Neuronal stem cell (in vitro differentiated cells): Measurements from ENCODE around the gene UBB.
"Not testable (repeated sequence)": the region's sequence is repeated elsewhere in the genome, so short reads cannot be mapped to it uniquely, and the experiment has no call there.

Experiments
- DNase-seq: peaks from one replicate; pipeline ENCODE4 v3.0.0-alpha.2; 2013; ENCODE audit warnings: low spot score
- H2AFZ ChIP-seq: one replicate; pipeline ENCODE4 v1.6.1; 2013; ENCODE audit warnings: mild to moderate bottlenecking, low read length, inconsistent platforms
- H2AK5ac ChIP-seq: 2 replicates; pipeline ENCODE4 v1.6.1; 2013; ENCODE audit warnings: low read depth, mild to moderate bottlenecking, inconsistent platforms, low read length, moderate library complexity, mixed read lengths
- H2BK120ac ChIP-seq: 2 replicates; pipeline ENCODE4 v1.6.1; 2013; ENCODE audit warnings: low read depth, mild to moderate bottlenecking, inconsistent platforms, low read length, moderate library complexity, mixed read lengths
- H2BK12ac ChIP-seq: one replicate; pipeline ENCODE4 v1.6.1; 2013; ENCODE audit warnings: low read length, inconsistent platforms
- H2BK15ac ChIP-seq: 2 replicates; pipeline ENCODE4 v1.6.1; 2013; ENCODE audit warnings: mild to moderate bottlenecking, low read length, inconsistent platforms, mixed read lengths
- H2BK5ac ChIP-seq: one replicate; pipeline ENCODE4 v1.6.1; 2013; ENCODE audit warnings: inconsistent platforms, mild to moderate bottlenecking, low read length, moderate library complexity
- H3K14ac ChIP-seq: one replicate; pipeline ENCODE4 v1.6.1; 2013; ENCODE audit warnings: low read length, inconsistent platforms
- H3K18ac ChIP-seq: 2 replicates; pipeline ENCODE4 v1.6.1; 2013; ENCODE audit warnings: low read length, inconsistent platforms
- H3K23ac ChIP-seq: 2 replicates; pipeline ENCODE4 v1.6.1; 2013; ENCODE audit warnings: low read depth, mild to moderate bottlenecking, mixed read lengths, low read length, inconsistent platforms; ENCODE audit not compliant: poor library complexity
- H3K27ac ChIP-seq: replicated peaks from 3 replicates; pipeline ENCODE4 v1.5.1; 2013; ENCODE audit warnings: low read length, inconsistent platforms
- H3K27me3 ChIP-seq, 3 experiments: 2 replicates each; pipeline ENCODE4 v1.6.1; 2013; ENCODE audit warnings: low read length in 3 of 3, mild to moderate bottlenecking in 2 of 3, inconsistent platforms in 1 of 3, low read depth in 1 of 3, mixed read lengths in 1 of 3, moderate library complexity in 1 of 3; ENCODE audit not compliant: control insufficient read depth in 3 of 3, insufficient read depth in 3 of 3
- H3K36me3 ChIP-seq, 2 donors: replicated peaks in 1 of 2; 2 replicates each; pipeline ENCODE4 v1.6.1; 2013; ENCODE audit warnings: low read length in 2 of 2; ENCODE audit not compliant: control insufficient read depth in 2 of 2, insufficient read depth in 2 of 2
- H3K4ac ChIP-seq: 2 replicates; pipeline ENCODE4 v1.6.1; 2013; ENCODE audit warnings: inconsistent platforms, mild to moderate bottlenecking, low read length, moderate library complexity
- H3K4me1 ChIP-seq, 2 donors: 1 replicate in 1 of 2; 2 replicates in 1 of 2; pipeline ENCODE4 v1.6.1; 2013; ENCODE audit warnings: low read length in 2 of 2, low read depth in 1 of 2; ENCODE audit not compliant: control insufficient read depth in 2 of 2, insufficient read depth in 1 of 2
- H3K4me2 ChIP-seq: one replicate; pipeline ENCODE4 v1.6.1; 2013; ENCODE audit warnings: mild to moderate bottlenecking, low read length, inconsistent platforms; ENCODE audit not compliant: insufficient read depth, poor library complexity, severe bottlenecking
- H3K4me3 ChIP-seq, 2 donors: 2 replicates each; pipeline ENCODE4 v1.5.1; 2013; ENCODE audit warnings: low read length in 2 of 2, mild to moderate bottlenecking in 2 of 2, inconsistent platforms in 1 of 2, moderate library complexity in 1 of 2
- H3K79me1 ChIP-seq: one replicate; pipeline ENCODE4 v1.6.1; 2013; ENCODE audit warnings: low read depth, mild to moderate bottlenecking, inconsistent platforms, low read length, moderate library complexity
- H3K9ac ChIP-seq: one replicate; pipeline ENCODE4 v1.6.1; 2013; ENCODE audit warnings: mild to moderate bottlenecking, low read depth, low read length, inconsistent platforms; ENCODE audit not compliant: poor library complexity
- H3K9me3 ChIP-seq, 2 donors: replicated peaks in 1 of 2; 2 replicates each; pipeline versions ENCODE3 to v1.6.1; 2013; ENCODE audit warnings: low read length in 2 of 2, mild to moderate bottlenecking in 2 of 2, inconsistent platforms in 1 of 2, low read depth in 1 of 2, mixed read lengths in 1 of 2, moderate library complexity in 1 of 2; ENCODE audit not compliant: control insufficient read depth in 2 of 2, insufficient read depth in 1 of 2
- H4K8ac ChIP-seq: one replicate; pipeline ENCODE4 v1.6.1; 2013; ENCODE audit warnings: low read depth, mild to moderate bottlenecking, inconsistent platforms, low read length, moderate library complexity
- H4K91ac ChIP-seq: one replicate; pipeline ENCODE4 v1.6.1; 2013; ENCODE audit warnings: low read length, low read depth, mild to moderate bottlenecking, inconsistent platforms; ENCODE audit not compliant: poor library complexity
- WGBS, 2 donors: extraction: QIAGEN DNeasy Blood & Tissue Kit; methylation state at CpG; one replicate each; pipeline ENCODE4 v1.1.7; 2013; ENCODE audit warnings: missing lambda C conversion rate in 2 of 2, mixed read lengths in 1 of 2; ENCODE audit not compliant: insufficient read length in 2 of 2, insufficient replicate concordance in 1 of 2; ENCODE audit errors: extremely low coverage in 2 of 2; 5-methylcytosine and 5-hydroxymethylcytosine counted together

The UBB gene

DNA sequence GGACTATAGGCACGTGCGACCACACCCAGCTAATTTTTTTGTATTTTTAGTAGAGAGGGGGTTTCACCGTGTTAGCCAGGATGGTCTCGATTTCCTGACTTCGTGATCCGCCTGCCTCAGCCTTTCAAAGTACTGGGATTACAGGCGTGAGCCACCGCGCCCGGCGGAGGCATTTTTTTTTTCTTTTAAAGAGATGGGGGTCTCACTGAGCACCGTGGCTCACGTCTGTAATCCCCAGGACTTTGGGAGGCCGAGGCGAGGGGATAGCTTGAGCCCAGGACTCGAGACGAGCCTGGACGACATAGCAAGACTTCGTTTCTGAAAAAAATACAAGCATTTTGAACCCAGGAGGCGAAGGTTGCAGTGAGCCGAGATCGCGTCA is 5.2 kb downstream of the UBB start:
- not testable (repeated sequence) for H4K8ac ChIP-seq

DNA sequence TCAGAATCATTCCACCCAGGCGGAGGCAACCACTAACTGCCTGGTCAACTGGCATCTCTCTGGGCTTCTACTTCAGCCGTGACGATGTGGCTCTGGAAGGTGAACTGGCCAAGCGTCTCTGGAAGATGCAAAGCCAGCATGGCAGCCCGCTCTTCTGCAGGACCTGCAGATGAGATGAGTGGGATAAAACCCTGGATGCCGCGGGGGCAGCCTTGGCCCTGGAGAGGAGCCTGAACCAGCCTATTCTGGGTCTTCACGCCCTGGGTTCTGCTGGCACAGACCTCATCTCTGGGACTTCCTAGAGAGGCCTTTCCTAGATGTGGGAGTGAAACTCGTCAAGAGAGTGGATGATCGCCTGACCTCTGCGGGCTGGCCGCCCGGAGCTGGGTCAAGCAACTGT is 10.6 kb downstream of the UBB start:
- no peak overlapping the region for H3K4me2 ChIP-seq
- no peaks in the 10 kb centered on the region for H3K27me3 ChIP-seq
- no peak overlapping the region for H3K23ac ChIP-seq
- no peak overlapping the region for H2BK120ac ChIP-seq
- no peak overlapping the region for H2BK12ac ChIP-seq
- no peaks in the 10 kb centered on the region for H3K79me1 ChIP-seq
- H3K14ac ChIP-seq, result no peak overlapping the region
- no peak overlapping the region for H3K4me3 ChIP-seq
- no peak overlapping the region for H4K91ac ChIP-seq
- H3K36me3 ChIP-seq, result no peaks in the 10 kb centered on the region
- H2AK5ac ChIP-seq, result no peak overlapping the region
- H3K18ac ChIP-seq, result no peak overlapping the region
- no peak overlapping the region for H3K4ac ChIP-seq
- no peak overlapping the region for H3K9ac ChIP-seq
- H2AFZ ChIP-seq, result no peak overlapping the region
- no peak overlapping the region for H2BK5ac ChIP-seq
- no peak overlapping the region for H4K8ac ChIP-seq
- no peak for DNase-seq
- H3K4me1 ChIP-seq, result no peaks in the 10 kb centered on the region
- no peak overlapping the region for H3K27ac ChIP-seq
- WGBS, 2 donors, result no CpG with 5 or more reads among the region's 13 CpGs
- H3K9me3 ChIP-seq, result no peaks in the 10 kb centered on the region
- H2BK15ac ChIP-seq, result no peak overlapping the region

More for the DNA sequence above, 5.2 kb downstream of the UBB start:
- not testable (repeated sequence) for H3K79me1 ChIP-seq, H3K18ac ChIP-seq, H3K14ac ChIP-seq, H2BK12ac ChIP-seq, H3K4me1 ChIP-seq, H3K27me3 ChIP-seq, DNase-seq, H3K9ac ChIP-seq, H4K91ac ChIP-seq, H3K23ac ChIP-seq, H2BK5ac ChIP-seq, H2BK120ac ChIP-seq, H2AK5ac ChIP-seq, H3K4me3 ChIP-seq, H3K4me2 ChIP-seq, H2BK15ac ChIP-seq, H3K4ac ChIP-seq
- Histone ChIP-seq H3K9me3 (peaks cover 0 to 19% of the 10 kb centered on the region in 2 donors), H3K36me3 (peaks cover 13 to 23% of the 10 kb centered on the region in 2 donors), H3K27ac (peak overlapping the region; percentile 90), H2AFZ (peak overlapping the region; percentile 95)
- no CpG with 5 or more reads among the region's 23 CpGs for WGBS, 2 donors

DNA sequence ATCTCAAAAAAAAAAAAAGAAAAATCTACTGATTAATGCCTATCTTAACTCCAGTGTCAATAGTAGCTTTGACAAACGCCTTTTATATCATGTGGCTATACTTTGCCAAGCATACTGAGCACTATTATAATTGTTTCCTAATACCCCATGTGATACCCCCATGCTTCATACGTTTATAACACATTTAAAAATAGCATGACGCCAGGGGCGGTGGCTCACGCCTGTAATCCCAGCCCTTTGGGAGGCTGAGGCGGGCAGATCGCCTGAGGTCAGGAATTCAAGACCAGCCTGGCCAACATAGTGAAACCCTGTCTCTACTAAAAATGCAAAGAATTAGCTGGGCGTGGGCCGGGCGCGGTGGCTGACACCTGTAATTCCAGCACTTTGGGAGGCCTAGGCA is 11.6 kb downstream of the UBB start:
- H2BK15ac ChIP-seq, H3K4me1 ChIP-seq, H3K18ac ChIP-seq, H2BK12ac ChIP-seq, H3K23ac ChIP-seq, H3K14ac ChIP-seq, H2AK5ac ChIP-seq, DNase-seq, H3K27me3 ChIP-seq, H3K9me3 ChIP-seq, H3K27ac ChIP-seq, H3K79me1 ChIP-seq, H4K91ac ChIP-seq, H3K4me2 ChIP-seq, H2AFZ ChIP-seq, H2BK120ac ChIP-seq, H3K4me3 ChIP-seq, H3K9ac ChIP-seq, H3K4ac ChIP-seq, H3K36me3 ChIP-seq, H2BK5ac ChIP-seq, H4K8ac ChIP-seq: not testable (repeated sequence)
- WGBS, 2 donors, result no CpG with 5 or more reads among the region's 11 CpGs

DNA sequence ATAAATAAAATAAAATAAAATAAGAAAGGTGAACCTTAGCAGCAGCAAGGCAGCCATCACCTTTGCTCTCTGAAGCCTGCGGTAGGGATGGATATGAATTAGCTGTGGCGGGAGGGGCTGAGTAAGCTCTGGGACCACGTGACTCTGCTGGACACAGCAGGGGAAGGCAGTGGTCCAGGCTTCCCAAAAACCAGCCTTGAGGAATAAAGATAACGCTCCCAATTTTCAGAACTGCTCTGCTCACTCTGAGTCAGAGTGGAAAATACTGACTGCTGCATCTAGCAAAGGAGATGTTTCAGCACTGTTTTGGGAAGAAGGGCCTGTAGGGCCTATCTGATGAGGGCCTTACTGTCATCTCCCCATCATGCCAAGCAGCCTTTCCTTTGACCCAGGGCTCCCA is 15.0 kb downstream of the UBB start:
- H2BK5ac ChIP-seq, H4K91ac ChIP-seq, H2BK12ac ChIP-seq, H3K4ac ChIP-seq, H3K4me1 ChIP-seq, H3K9ac ChIP-seq, H3K79me1 ChIP-seq, H3K27me3 ChIP-seq, H3K4me2 ChIP-seq, H3K18ac ChIP-seq, H4K8ac ChIP-seq, H3K23ac ChIP-seq, DNase-seq, H3K27ac ChIP-seq, H3K14ac ChIP-seq, H3K9me3 ChIP-seq, H2BK120ac ChIP-seq, H2BK15ac ChIP-seq, H3K36me3 ChIP-seq, H2AK5ac ChIP-seq, H3K4me3 ChIP-seq: not testable (repeated sequence)
- WGBS, 2 donors, result no CpG with 5 or more reads among the region's 4 CpGs
- peak overlapping the region; percentile 45 for H2AFZ ChIP-seq
